ENCODE measurements around the gene GUCD1.

The GUCD1 gene

DNA sequence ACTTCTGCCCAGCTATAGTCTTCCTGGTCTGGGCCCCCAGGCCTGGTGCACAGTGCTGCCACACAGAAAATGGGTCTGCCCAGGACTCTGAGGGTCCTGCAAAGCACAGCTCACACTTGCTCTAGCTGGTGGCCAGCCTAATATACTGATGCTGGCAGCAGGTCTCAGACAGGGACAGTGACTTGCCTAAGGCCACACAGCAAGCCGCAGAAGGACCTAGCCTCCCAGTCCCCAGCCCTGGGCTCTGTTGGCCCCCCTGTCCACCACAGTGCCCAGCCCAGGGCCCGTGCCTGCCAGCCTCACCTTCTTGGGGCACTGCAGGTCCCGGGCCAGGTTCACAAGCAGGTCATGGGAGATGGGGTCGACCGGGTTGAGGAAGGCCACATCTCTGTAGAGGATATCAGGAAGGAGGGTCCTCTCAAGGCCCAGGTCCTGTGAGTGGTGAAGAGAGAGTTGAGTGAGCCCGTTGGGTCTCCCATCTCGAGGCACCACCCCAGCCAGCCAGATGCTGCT, 34.6 kb upstream of the GUCD1 start:
- DNase-seq: no peak

DNA sequence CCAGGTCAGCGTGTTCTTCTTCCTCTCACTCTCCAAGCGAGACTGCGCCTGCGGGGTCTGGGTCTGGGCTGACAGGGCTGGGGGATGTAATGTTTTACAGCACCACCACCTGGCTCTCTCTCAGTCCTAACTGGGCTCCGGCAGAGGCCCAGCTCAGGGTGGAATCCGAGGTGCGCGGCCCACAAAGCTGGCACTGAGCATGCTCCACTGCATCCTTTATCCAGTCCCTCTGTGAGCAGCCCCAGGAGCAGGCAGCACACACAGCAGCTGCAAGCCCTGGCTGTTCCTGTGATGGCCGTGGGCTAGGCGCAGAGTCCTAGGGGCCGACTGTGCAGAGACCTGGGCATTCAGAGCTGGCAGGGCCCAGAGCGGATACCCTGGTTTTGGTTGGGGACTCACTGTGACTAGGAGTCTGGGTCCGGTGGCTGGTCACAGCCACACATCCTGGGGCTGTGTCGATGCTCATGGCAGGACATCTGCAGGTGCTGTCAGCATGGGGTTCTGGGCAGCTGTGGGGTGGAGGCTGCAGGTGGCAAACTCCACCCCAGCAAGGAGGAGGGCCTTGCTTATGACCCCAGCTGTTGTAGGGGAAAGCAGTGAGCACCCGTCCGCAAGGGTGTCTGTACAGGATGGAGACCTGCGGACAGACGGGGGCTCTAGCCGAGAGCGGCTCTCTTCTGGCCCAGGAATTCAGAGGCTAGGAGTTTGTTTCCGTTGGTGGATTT, 34.0 kb upstream of the GUCD1 start:
- DNase-seq: no peak

DNA sequence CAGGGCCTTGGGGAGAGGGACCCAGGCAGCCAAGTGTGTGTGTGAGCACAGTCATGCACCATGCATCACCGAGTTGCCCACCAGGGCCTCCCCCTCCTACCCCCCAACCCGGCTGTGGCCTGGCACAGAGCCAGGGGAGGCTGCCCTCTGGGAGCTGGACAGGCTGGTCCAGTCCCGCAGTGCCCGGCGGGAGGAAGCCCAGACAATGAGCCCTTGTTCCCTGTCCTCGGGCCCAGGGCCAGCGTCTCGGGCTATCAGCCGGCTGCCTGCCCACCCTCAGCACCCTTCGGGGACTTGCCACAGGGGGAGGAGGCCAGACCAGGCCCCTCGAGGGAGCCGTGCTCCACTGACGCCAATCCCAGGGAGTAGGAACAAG, 33.4 kb upstream of the GUCD1 start:
- no peak for DNase-seq

DNA sequence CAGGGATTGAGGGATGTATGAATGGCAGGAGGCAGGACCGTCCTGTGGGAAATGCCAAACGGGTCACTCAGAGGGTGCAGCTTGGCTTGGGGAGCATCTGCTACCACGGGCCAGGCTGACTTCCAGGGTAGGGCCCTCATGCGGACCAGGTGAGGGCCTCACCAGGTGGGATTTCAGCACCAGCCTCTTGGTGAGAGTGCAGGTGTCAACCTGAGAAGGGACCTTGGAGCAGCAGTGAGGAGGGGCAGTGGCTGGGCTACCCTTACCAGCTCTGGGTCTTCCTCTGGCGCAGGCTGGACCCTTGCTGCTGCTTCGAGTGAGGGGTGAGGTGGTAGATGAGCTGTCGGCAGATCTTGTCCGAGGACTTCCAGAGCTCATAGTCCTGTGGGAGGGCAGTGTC, 33.0 kb upstream of the GUCD1 start:
- DNase-seq: no peak

DNA sequence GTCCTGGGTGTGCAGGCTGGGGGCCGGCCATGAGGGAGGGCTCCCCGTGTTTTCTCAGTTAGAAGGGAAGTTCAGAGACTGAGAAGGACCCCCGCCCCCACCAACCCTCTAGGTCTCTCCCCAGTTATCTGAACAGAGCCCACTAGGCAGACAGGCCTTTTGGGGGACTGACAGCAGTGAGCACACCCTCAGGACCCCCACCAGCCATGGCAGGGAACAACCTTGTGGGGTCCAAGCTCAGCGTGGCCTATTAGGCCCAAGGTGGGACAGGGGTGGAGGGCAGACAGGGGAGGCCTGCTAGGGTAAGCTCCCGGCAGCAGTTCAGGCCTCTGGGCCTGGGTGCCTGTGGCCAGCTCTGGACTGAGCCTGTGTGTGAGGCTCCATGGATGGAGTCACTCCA, 32.3 kb upstream of the GUCD1 start:
- DNase-seq: no peak

DNA sequence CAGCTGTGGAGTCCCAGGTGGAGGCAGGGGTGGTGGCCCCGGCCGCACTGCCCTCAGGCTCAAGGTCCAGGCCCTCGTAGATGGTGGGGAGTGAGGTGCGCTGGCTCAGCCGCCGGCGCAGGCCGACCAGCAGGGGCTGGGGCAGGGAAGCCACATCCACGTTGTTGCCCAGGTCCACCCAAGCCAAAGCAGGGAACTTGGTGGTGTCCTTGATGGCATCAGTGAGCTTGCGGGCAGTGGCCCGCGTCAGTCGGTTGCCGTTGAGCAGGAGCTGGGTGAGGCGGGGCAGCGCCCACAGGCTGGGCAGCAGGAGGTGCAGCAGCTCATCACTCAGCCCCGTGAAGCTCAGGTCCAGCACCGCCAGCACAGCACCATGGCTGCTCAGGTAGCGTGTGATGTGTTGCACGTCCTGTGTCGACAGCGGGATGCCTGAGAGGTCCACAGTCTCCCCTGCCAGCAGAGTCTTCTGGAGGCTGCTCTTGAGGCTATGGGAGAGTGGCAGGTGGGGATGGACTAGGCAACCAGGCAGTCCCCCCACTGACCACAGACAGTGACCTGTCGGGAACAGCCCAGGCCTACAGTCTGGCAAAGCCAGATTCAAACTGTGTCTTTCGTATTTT, 31.1 kb upstream of the GUCD1 start:
- DNase-seq: no peak

DNA sequence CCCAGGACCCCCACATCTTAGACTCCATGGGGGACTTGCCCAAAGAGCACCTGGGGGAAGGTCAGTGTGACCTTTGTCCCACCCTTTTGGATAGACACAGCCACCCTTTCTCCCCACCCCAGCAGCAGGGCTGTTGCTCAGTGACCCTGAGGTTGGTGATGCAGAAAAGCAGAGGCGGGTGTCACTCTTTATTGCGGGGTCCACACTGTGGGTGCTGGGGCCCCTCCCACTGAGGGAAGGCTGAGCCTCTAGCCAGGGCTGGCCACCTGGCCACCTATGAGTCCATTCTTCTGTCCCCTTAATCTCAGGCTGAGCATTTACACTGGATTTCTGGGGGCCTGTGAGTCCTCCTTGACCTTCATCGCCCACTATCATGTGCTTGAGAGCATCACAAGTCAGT, 30.5 kb upstream of the GUCD1 start:
- DNase-seq: no peak

DNA sequence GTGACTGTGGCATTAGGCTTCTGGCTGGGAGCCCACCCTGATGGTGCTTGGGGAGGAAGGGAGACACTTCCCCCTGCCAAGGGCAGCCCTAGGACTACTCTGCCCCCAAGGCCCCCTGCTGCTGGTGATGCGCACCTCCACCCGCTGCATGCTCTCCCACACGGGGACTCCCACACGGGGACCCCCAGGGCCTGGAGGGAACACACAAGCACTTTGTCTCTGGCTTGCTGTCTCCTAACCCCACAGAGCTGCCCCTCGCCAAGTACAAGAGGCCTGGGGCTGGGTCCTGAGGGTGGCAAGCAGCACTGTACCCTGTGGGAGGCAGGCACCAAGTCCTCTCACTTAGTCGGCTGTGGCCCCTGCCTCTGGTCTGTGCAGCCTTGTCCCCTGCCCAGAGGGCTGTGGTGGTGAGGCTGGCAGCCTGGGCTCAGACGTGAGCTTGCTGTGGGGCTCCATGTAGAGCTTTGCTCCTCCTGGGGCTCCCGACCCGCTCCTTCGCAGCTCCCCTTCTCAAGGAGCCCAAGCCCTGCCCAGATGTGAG, 30.0 kb upstream of the GUCD1 start:
- no peak for DNase-seq

DNA sequence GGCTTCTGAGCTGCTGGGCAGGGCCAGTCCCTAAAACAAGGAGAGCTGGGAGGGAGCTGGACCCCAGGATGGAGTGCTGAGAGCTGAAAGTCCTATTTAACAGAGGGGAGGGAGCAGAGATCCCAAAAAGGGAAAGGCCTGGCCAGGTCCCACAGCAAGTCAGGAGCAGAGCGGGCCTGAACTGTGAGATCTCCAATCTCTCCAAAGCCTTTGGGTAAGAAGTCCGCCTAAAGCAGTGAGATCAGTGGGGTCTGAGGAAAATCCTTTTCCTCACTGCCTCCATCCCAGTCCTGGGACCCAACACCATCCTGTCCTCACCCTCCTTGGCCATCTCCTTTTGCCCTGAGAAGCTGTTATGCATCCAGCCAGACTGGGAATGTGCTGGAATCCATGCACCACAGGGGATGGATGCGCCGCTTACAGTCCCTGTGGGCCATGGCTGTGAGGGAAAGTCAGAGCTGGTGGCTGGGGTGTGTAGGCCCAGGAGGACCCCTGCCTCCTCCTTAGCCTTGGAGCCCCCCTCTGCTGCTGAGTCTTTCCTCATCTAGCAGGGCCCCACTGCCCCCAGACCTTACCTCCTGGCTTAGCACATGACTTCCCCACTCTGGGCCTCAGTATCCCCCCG, 29.3 kb upstream of the GUCD1 start:
- no peak for DNase-seq

DNA sequence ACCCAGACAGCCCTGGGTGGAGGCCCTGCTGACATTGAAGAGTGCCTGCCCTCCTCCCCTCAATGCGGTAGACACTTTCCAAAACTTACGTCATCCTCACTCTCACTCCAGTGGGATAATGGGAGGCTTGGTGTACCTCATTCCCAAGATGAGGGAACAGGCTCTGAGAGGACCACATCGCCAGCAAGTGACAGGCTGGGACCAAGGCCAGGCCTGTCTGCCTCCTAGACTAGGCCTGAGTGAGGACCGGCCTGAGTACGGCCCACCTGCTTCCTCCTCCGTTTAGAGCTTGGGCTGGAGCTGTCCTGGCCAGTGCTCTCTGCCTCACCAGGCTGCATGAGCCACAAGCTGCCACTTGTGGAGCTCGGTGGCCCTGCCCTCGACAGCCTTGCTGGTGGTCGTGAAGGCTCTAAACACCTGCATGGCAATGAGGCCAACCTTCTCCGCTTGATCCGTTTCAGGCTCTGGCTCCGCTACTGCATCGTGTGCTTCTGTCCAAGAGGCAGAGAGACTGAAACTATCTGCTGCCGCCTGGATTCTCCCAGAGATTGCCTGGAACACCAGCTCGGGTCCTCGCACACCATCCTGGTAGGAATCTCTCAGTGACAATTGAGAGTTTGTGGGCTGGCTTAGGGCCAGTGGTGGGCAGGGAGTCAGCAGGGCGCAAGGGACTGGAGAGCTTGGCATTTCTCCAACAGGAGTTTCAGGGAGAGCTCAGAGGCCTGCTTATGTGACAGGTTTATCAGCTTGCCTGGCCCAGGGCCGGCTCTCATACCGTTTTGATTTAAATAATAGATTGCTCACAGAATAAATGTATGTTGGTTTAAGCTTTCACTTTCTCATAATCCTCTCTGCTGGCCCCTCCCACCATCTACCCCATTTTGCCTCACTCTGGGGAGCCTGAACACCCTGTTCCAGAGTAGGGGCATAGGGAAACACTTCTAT, 28.6 kb upstream of the GUCD1 start:
- no peak for DNase-seq

DNA sequence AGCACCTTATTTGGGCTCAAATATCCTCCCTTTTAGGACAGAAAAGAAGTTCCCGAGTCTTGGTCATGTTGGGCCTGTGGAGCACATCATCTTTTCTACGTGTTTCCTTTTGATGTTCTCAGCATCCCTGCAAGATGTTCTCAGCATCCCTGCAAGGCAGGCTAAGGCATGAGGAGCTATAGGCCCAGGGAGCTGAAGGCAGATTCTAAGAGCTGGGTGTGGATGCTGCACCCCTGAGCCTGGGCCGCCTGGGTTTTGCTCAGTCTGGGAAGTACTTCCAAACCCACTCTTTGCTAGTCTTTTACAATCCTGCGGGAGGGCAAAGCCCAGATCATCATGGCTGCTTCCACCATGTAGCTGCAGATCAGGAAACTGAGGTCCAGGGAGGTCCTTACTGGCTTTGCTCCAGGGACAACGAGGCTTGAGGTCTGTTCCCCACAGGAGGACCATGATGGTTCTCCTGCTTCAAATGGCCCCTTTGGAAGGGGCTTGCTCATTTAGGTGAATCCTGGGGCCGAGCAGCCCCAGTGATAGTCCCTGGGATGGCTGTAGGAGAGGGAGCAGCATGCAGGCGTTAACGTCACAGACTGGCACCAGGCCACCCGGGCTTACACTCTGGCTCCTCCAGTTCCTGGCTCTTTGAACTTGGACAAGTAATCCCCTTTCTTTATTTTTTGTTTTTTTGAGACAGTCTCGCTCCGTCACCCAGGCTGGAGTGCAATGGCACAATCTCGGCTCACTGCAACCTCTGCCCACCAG, 27.3 kb upstream of the GUCD1 start:
- DNase-seq: no peak

DNA sequence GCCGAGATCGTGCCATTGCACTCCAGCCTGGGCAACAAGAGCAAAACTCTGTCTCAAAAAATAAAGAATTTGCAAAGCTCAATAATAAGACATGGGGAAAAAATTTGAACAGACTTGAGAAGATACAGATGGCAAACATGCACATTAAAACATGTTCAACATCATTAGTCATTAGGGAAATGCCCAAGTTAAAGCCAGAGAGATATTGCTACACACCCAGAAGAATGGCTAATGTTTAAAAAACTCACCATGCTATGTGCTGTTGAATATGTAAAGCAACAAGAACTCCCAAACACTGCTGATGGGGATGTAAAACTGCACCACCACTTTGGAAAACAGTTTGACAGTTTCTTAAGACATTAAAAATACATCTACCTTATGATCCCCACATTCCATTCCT, 25.3 kb upstream of the GUCD1 start:
- no peak for DNase-seq

DNA sequence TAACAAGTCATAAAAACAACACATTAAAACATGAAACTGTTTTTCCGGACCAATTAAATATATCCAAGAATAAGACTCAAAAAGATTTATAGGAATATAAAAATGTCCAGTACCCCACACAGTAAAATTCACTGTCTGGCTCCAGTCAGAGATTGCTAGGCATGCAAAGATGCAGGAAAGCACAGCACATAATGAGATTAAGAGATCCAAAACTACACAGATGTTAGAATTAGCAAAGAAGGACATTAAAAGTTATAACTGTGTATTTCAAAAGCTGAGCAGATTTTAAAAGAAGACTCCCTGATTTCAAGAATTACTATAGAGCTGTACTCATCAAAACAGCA, 24.3 kb upstream of the GUCD1 start:
- DNase-seq: no peak

DNA sequence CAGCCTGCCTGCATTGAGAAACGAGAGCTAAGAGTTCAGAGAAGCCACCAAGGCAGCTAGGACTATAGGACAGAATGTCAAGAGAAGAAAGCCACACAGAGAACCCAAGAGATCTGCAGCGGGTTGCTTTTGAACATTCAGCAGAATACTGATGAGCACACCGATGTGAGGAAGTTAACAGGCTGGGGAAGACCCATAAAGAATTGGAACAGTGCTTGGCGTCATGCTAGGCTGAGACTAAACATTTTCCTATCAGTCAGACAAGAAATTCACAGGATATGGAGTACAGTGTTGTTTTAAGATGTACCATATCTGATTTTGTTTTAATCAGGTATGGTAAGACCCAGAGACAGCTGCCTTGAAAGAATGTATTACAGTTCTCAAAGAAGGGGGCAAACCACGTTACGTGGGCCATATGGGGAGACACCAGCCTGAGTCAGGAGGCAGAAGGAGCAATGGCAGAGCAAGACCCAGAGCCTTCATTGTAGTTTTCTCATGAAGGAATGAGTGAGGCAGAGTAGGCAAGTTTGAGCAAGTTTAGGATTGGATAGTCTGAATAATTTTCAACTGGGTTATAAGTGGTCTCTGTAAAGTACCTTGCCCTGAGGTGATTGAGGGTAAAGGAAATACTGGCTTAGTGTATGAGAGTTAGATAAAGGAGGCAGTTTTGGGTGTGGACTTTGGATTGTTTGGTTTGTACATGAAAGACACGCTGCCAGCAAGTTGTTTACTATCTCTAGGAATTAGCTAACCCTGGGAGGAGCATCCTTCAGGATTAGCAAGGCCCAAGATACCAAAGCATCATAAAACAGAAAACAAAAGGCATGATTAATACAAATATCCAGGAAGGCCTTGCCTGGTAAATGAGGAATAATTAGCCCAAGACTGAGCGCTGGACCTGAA, 23.7 kb upstream of the GUCD1 start:
- no peak for DNase-seq

DNA sequence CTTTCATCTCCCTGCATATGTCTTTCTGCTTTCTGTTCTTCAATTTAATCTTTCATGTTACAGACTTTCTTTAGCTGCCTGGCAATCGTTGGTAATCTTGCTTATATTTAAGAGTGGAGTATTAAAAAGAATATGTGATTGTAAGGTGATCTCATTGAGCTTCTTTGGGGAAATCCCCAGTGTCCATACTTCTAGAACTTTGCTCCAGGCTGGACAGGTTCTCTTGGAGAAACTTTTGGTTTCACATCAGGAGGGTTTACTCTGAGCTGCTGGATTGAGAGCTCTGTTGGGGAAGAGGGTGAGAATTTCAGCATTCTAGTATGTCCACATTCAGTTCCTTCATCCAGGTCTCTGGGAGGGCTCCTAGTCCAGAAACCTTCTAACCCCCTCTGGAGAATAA, 21.8 kb upstream of the GUCD1 start:
- DNase-seq: no peak

DNA sequence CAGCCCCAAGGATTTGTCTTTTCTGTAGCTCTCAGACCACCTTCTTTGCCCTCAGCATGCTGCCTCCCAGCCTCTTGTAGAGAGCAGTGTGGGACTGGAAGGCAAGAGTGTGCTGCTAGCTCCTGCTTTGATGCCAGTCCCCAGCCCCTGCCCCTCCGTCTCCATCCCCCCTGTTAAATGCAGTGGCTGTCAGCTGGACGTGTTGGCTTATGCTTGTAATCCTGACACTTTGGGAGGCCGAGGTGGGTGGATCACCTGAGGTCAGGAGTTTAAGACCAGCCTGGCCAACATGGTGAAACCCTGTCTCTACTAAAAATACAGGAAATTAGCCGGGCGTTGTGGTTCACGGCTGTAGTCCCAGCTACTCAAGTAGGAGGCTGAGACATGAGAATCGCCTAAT, 16.3 kb upstream of the GUCD1 start:
- DNase-seq: no peak

DNA sequence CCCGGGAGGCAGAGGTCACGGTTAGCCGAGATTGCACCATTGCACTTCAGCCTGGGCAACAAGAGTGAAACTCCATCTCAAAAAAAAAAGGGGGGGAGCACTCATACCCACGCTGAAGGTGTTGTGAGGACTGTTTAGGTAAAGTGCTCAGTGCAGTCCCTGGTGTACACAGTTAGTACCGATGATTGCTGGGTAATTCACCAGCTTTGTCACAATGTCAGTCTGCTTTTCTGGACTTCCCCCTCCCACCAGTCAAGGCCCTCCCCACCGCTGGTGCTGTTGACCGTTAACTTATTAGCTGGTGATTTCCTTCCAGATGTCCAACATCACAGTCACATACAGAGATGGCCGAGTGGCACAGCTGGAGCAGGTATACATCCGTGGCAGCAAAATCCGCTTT, 12.7 kb upstream of the GUCD1 start:
- DNase-seq: no peak

DNA sequence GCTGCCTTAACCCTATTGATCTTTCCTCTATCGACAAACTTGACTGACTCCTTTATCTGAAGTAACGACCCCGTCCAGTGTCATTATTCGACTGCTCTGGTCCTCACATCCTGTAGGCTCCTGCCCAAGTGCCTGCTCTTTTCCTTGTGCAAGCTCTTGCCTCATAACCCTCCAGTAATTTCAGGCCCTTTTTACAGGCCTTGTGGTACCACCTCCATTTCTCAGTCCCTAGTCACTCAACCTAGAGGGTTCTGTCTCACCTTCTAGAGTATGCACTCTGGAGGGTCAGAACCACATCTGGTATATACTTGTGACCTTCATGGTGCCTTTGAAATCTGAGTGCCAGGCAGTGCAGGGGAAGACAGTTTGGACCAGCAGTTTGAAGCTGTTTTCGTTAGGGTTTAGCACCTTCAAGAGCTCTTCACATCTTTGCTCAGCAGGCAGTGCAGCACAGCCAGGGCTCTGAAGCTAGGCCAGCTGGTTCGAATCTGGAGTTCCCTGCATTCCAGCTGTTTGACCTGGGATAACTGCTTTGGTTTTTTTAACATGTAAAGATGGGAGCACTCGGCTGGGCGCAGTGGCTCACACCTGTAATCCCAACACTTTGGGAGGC, 12.1 kb upstream of the GUCD1 start:
- no peak for DNase-seq

DNA sequence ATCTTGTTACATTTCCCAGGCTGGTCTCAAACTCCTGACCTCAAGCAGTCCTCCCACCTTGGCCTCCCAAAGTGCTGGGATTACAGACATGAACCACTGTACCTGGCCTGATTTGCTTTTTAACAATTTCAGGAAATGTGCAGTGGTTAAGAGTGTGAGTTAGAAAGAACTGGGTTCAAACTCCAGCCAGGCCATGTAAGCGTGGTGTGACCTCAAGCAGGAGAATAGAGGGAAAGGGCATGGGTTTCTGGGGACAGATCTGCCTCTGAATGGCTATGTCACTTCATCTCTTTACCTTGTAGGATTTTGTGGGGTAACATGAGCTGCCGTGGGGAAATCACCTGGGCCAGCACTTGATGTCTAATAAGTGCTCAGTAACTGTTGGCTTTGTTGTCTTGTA, 10.1 kb upstream of the GUCD1 start:
- no peak for DNase-seq

DNA sequence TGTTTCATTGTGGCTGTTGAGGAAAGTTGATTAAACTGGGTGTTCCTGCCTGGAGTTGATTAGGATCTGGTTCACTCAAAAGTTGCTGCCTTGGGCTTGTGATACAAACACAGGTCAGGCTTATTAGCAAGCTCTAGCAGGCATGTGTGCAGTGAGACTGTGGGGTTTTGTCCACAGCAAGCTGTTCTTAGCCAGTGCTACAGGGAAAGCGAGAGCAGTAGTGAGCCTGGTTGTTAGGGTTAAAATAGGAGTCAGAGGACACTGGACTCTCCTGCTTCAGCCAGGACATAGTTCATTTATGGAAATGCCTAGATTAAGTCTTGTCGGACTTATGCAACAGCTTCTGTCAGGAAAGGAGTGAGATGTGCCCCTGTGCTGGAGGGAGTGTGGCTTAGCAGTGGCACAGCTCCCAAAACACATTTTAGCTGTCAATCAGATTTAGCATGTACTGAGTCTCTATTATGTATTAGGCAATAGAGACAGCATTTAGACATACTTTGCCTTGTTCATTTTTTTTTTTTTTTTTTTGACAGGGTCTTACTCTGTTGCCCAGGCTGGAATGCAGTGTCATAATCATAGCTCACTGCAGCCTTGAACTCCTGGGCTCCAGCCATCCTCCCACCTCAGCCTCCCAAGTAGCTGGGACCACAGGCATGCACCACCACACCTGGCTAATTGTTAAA, 9.6 kb upstream of the GUCD1 start:
- no peak for DNase-seq

Data from activated CD8-positive, alpha-beta memory T cell treated with anti-CD3 and anti-CD28 coated beads, Interleukin-2, amount 50 U/mL, for 4 hours (primary cell).